ENCODE results near the gene ZMYND10.
A peak's percentile ranks its signal among the peaks of the same experiment; 100 is the strongest.

ZMYND10 gene

DNA sequence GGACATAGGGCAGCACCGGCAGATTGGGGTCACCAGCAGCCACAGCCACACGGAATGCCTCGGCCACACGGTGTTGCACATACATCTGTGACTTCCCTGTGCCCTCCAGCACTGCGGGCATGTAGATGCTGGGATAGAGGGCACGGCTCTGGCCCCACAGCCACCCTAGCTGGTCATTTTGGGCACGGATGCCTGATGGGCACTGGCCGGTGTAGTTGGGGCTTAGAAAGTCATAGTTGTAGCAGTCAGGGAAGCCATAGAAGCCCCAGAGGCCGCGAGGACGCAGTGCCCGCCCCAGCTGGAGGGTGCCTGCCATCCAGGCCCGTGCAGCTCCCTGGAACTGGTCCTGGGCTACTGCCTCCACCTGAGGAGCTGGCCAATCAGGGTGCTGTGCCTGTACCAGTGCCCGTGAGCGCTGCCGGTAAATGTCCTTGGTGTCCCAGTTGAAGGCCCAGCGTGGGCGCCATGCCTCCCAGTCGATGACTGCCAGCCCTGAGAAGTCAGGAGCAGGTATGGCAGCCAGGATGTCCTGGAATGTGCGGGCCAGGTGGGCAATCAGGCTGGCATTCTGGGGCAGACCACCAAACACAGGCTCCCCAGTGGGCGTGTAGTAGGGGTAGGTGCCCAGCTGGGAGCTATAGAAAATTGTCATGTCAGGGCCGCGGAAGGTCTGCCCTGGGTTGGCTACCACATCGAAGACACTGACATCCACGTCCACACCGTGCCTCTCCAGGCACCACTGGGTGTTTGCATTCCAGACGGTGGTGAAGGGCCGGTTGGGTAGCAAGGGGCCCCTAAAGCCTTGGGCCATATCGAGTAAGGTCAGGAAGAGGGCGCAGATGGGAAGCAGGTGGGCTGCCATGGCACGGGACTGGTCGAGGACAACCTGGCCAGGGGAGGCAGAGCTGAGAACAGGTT is 43.2 kb downstream of the ZMYND10 start:
- DNase-seq (ENCODE audit: low spot score) = no peak

DNA sequence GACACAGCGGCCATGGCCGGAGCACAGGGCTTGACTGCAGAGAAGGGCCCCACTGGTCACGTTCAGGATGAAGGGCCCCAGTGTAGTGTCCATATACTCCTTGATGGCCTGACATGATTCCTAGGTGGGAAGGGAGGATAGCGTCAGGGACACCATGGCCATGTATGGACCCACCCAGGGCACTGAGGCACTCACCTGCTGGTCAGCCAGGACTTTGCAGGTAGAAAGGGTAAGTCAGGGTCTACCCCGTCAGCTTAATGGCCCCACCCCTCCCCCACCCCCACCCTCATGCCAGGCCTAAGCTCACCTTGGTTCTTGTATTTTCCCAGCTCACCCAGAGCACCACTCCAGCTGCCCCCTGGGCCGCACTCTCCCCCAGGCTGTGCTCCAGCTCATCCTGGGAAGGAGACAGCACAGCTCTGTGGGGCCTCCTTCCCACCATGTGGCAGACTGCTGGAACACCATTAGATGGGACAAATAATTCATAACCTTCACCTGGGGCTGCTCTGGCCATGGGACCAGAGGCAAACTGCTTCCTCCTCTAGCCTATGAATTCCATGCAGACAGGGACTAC is 44.8 kb downstream of the ZMYND10 start:
- no peak for DNase-seq (ENCODE audit: low spot score)

- DNase-seq (ENCODE audit: low spot score) = peak; percentile 92
Observed at GRCh38 chr3:50299929-50300680, 45.4 kb downstream of the ZMYND10 start.

- no peak for DNase-seq (ENCODE audit: low spot score)
Observed at GRCh38 chr3:50299638-50299928, 45.9 kb downstream of the ZMYND10 start.

DNA sequence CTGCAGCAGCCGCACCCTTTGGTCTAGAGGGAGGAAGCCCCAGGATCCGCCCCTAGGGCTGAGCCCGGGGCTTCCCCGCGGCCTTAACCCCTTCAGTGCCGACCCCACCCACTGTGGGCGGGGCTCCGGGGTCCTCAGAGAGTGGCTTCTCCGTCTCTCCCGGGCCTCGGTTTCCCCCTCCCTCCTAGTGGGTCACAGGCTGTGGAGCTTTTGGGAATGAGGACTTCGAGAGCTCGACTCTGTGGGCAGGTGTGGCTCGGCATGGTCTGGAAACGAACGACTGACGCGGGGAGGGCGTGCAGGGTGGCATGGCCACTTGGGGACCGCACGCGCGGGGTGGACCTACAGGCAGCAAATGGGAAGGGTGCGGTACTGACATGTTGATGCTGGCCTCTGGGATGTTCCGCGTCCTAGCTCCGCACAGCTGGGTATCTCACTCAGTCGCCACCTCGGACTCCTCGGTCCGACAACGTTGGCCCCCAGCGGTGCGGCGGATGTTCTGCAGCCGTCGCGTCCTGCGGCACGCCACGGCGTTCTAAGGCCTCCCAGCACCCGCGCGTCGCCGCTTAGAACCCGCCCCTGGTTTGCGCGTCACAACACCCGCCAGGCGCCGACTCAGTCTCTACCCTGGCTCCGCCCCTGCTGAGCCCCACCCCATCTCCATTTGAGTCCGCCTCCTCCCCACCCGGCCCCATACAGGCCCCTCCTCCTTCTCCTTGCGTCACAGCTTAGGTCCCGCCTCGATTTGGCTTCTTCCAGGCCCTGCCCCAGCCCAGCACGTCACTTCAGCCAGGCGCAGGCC is 46.5 kb downstream of the ZMYND10 start, which contains the start of the genes HYAL3 and NAA80:
HYAL3 (minus strand) TSS at position 570 of the 802 bp plus-strand sequence. CDS start 3,803 bp downstream, outside the sequence.
NAA80 (minus strand) TSS at position 570 of the 802 bp plus-strand sequence. CDS start 1,942 bp downstream, outside the sequence.
- DNase-seq (ENCODE audit: low spot score) = peak; percentile 100

- no peak for DNase-seq (ENCODE audit: low spot score)
Observed at GRCh38 chr3:50297896-50298725, 47.4 kb downstream of the ZMYND10 start.

DNA sequence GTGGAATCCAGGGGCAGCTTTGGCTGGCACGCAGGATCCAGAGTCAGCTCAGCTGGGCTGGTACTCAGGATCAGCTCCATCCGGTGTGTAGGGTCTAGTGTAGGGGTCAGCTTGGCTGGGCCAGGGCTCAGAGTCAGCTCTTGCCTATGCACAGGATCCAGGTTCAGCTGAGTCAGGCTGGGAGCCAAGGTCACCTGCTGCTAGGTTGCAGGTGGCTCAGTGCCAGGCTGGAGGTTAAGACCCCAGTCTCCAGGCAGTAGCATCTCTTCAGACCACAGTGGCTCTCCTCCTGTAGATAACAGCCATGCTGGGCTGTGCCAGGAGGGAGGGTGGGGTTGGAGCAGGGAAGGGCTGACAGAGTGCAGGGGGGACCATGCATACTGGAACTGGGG is 48.2 kb downstream of the ZMYND10 start:
- no peak for DNase-seq (ENCODE audit: low spot score)

- no peak for DNase-seq (ENCODE audit: low spot score)
Observed at GRCh38 chr3:50296721-50297383, 48.7 kb downstream of the ZMYND10 start.

GRCh38 chr3:50295553-50296431 is 49.7 kb downstream of the ZMYND10 start:
- DNase-seq (ENCODE audit: low spot score) = no peak

GRCh38 chr3:50294492-50295403 is 50.8 kb downstream of the ZMYND10 start:
- DNase-seq (ENCODE audit: low spot score) = no peak

- no peak for DNase-seq (ENCODE audit: low spot score)
Observed at GRCh38 chr3:50294089-50294488, 51.4 kb downstream of the ZMYND10 start.

- DNase-seq (ENCODE audit: low spot score) = no peak
Observed at GRCh38 chr3:50293079-50293801, 52.3 kb downstream of the ZMYND10 start.

- peak; percentile 98 for DNase-seq (ENCODE audit: low spot score)
Observed at GRCh38 chr3:50292159-50293078, 53.1 kb downstream of the ZMYND10 start, which contains the start of gene IFRD2. Gene IFRD2 (minus strand): TSS chr3:50292429. CDS start chr3:50292274, 155 bp downstream.
